Measurements from ENCODE around the gene SPG7. TPM values are rescaled to one million over a fixed set of nuclear protein-coding genes. Genes with fewer than 3 reads are reported as not detected.
A peak's percentile ranks its signal among the peaks of the same experiment; 100 is the strongest.

SPG7 gene
- total RNA-seq, 1 donor from 2014 or later, result 98.8 TPM

DNA sequence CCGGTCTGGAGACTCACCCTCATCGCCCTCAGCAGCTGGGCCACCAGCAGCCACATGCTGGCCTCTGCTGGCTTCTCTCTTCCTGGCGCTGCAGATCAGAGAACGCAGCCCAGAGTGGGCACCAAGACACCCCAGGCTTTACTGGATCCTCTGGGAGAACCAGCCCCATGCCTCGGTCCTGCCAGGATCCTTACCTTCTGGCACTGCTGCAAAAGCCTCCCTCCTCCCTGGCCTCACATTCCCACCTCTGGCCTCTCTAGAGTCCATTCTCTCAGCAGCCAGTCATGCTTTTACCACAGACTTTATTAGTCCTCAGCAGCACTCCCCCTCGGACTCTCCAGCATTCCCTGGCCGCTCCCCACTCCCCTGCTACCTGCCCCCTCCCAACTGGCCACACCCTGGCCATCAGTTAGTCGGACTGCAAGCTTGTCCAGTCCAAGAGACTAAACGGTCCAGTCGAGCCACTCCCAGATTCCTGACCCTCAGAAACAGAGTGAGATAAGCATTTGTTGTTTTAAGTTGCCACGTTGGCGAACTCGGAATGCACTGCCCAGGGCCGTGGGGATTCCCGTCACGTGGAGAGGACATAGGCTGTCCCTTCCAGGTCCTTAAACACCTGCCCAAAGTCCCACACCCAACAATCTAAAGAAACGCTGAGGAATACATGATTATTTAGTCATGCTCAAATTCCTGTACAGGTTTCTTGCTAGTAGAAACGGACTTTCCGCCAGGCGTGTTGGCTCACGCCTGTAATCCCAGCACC lies 5.9 kb upstream of the SPG7 start:
- intact Hi-C loops (cut with DNase I), result no loop called here
- ATAC-seq (peak; percentile 83 to 90), DNase-seq (peak; percentile 74)
- no peaks in the 10 kb centered on the region for H3K27me3 ChIP-seq (ENCODE audit: low read depth)
- peak overlapping the region; percentile 53 for H3K27ac ChIP-seq
- H3K4me1 ChIP-seq, result peaks cover 24% of the 10 kb centered on the region
- H3K36me3 ChIP-seq, result peaks cover 6% of the 10 kb centered on the region
- H3K4me3 ChIP-seq, result no peak overlapping the region
- H3K9me3 ChIP-seq, result no peaks in the 10 kb centered on the region
- TF ChIP-seq, protein P1, sequence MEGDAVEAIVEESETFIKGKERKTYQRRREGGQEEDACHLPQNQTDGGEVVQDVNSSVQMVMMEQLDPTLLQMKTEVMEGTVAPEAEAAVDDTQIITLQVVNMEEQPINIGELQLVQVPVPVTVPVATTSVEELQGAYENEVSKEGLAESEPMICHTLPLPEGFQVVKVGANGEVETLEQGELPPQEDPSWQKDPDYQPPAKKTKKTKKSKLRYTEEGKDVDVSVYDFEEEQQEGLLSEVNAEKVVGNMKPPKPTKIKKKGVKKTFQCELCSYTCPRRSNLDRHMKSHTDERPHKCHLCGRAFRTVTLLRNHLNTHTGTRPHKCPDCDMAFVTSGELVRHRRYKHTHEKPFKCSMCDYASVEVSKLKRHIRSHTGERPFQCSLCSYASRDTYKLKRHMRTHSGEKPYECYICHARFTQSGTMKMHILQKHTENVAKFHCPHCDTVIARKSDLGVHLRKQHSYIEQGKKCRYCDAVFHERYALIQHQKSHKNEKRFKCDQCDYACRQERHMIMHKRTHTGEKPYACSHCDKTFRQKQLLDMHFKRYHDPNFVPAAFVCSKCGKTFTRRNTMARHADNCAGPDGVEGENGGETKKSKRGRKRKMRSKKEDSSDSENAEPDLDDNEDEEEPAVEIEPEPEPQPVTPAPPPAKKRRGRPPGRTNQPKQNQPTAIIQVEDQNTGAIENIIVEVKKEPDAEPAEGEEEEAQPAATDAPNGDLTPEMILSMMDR (IDR thresholded peaks at IDR 0.05), result no peak

DNA sequence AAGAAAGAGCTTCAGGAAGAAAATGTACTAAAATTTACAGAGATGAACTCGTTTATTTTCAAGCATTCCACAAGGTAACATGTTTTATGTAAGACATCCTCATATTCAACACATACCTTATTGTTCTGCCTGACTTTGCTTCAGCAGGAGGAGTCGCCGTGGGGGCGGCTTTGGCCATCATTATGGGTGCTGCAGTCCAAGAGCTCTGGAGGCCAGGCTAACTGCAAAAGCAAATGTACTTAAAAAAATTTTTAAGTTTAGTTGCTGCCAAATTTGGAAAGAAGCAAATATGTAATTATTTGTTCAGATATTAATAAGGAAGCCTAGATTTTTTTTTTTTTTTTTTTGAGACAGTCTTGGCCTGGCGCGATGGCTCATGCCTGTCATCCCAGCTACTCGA lies 4.1 kb upstream of the SPG7 start:
- Histone ChIP-seq H3K4me3 (no peak overlapping the region), H3K27me3 (ENCODE audit: low read depth) (no peaks in the 10 kb centered on the region), H3K36me3 (peaks cover under 1% of the 10 kb centered on the region), H3K9me3 (no peaks in the 10 kb centered on the region), H3K27ac (no peak overlapping the region), H3K4me1 (peaks cover 33% of the 10 kb centered on the region)
- no peak for DNase-seq
- no peak for ATAC-seq
- TF ChIP-seq, protein P1 (IDR thresholded peaks at IDR 0.05), result no peak
- intact Hi-C loops (cut with DNase I), result no loop called here

DNA sequence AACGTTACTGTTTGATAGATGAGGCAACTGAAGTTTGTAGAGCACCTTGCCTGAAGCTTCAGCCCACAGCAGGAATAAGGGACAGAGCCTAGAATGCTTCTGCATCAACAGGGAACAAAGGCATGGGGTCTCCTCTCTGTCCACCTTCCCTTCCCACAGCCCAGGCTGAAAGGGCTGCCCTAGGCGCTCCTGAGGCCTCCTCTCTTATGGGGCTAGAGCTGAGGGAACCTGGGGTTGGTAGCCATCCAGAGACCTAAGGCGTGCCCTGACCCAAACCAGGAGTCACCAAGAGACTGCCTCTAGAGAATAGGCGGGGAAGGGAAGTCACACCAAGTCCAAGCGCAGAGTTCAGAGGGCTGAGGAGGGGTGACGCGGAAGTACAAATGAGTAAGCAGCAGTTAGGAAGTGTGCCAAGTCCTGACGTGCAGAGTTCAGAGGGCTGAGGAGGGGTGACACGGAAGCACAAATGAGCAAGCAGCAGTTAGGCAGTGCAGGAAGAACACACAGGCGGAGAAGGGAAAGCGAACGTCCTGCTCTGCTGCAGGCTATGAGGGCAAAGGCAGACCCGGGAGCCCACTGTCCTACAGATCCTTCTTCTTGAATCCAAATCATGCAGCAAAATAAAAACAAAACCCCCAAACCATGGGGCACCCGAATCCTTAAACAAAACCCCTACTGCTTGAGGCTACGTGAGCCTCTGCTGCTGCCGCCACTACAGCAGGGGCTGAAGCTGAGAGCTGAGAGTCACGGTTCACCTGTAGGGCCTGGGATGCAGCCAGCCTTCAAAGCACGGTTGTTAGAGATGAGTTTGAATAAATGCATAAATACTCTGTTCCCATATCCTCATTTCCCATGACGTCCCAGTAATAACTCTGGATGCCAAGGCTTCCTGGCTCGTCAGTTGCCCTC lies 2.7 kb upstream of the SPG7 start:
- ATAC-seq (peak; percentile 58 to 73), DNase-seq (peak; percentile 92)
- TF ChIP-seq, protein P1 (IDR thresholded peaks at IDR 0.05), result no peak
- Histone ChIP-seq H3K27ac (peak overlapping the region; percentile 98), H3K36me3 (peaks cover 3% of the 10 kb centered on the region), H3K4me3 (peak overlapping the region; percentile 34), H3K4me1 (peaks cover 43% of the 10 kb centered on the region), H3K27me3 (ENCODE audit: low read depth) (no peaks in the 10 kb centered on the region), H3K9me3 (no peaks in the 10 kb centered on the region)
- intact Hi-C loops (cut with DNase I), result no loop called here

DNA sequence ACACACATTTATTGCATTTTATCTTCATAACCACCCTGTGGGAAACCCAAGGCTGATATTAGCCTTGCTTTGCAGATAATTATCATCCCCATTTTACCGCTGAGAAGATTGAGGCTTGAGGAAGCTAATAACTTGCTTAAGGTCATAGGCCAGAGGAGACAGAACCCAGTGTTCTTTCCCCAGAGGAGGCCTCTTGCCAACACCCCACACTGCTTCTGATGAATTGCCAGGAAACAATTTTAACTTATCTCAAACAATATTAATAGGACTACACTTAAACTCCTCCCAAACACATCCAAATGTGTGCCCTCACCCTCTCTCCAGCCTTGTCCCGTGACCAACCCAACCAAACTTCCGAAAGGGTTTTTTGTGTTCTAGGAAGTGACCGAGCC lies 2.1 kb upstream of the SPG7 start:
- no peaks in the 10 kb centered on the region for H3K9me3 ChIP-seq
- H3K27ac ChIP-seq, result peak overlapping the region; percentile 98
- intact Hi-C loops (cut with DNase I), result no loop called here
- H3K4me1 ChIP-seq, result peaks cover 43% of the 10 kb centered on the region
- no peaks in the 10 kb centered on the region for H3K27me3 ChIP-seq (ENCODE audit: low read depth)
- H3K4me3 ChIP-seq, result peak overlapping the region; percentile 34
- TF ChIP-seq, protein P1 (IDR thresholded peaks at IDR 0.05), result no peak
- DNase-seq (no peak), ATAC-seq (no peak)
- peaks cover 9% of the 10 kb centered on the region for H3K36me3 ChIP-seq

DNA sequence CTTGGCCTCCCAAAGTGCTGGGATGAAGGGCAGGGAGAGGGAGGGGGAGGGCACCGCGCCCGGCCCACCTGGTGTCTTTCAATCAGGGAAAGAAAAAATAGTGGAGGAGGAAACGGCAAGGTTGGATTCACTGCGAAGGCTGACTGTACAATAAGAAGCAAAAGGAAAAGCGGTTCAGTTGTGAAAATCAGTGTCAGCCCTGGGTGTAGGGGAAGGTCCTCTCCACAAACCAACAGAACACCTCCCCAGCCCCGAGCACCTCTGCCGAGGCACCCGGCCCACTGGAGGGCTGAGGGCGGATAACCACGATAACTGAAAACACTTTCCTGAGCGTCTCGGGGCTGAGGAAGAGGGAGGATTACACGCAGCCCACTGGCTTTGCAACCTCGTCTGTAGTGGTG lies 1.4 kb upstream of the SPG7 start:
- TF ChIP-seq, protein P1 (IDR thresholded peaks at IDR 0.05), result no peak
- Histone ChIP-seq H3K27ac (peak overlapping the region; percentile 98), H3K36me3 (peaks cover 16% of the 10 kb centered on the region), H3K4me1 (peaks cover 43% of the 10 kb centered on the region), H3K4me3 (peak overlapping the region; percentile 91), H3K27me3 (ENCODE audit: low read depth) (no peaks in the 10 kb centered on the region), H3K9me3 (no peaks in the 10 kb centered on the region)
- no peak for ATAC-seq
- DNase-seq, result no peak
- intact Hi-C loops (cut with DNase I), result no loop called here
